GM12872 (cell line): ENCODE data around the gene STK17A.

ENCODE experiments used
- TF ChIP-seq, protein P1 (sequence below): IDR thresholded peaks from 3 replicates; pipeline ENCODE4 v1.5.1; 2011; ENCODE audit warnings: low read depth, mild to moderate bottlenecking, low read length, moderate library complexity; ENCODE audit not compliant: insufficient read depth

The STK17A gene

DNA sequence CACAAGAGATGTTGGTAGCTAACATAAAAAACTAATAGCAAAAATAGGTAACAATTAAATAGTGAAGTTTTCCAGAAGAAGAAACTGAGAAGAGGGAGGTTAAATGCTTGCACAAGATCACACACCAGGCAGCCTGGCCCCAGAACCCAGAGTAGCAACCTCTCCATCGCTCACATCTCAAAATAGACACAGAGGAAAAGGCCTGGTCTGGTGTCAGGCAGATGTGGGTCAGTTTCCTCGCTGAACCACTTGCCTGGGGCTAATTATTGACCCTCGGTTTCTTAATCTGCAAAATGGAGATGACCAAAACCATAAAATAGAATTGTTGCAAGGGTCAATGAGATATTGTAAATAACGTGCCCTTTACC lies 44.5 kb upstream of the STK17A start:
- TF ChIP-seq, protein P1, sequence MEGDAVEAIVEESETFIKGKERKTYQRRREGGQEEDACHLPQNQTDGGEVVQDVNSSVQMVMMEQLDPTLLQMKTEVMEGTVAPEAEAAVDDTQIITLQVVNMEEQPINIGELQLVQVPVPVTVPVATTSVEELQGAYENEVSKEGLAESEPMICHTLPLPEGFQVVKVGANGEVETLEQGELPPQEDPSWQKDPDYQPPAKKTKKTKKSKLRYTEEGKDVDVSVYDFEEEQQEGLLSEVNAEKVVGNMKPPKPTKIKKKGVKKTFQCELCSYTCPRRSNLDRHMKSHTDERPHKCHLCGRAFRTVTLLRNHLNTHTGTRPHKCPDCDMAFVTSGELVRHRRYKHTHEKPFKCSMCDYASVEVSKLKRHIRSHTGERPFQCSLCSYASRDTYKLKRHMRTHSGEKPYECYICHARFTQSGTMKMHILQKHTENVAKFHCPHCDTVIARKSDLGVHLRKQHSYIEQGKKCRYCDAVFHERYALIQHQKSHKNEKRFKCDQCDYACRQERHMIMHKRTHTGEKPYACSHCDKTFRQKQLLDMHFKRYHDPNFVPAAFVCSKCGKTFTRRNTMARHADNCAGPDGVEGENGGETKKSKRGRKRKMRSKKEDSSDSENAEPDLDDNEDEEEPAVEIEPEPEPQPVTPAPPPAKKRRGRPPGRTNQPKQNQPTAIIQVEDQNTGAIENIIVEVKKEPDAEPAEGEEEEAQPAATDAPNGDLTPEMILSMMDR: no peak

DNA sequence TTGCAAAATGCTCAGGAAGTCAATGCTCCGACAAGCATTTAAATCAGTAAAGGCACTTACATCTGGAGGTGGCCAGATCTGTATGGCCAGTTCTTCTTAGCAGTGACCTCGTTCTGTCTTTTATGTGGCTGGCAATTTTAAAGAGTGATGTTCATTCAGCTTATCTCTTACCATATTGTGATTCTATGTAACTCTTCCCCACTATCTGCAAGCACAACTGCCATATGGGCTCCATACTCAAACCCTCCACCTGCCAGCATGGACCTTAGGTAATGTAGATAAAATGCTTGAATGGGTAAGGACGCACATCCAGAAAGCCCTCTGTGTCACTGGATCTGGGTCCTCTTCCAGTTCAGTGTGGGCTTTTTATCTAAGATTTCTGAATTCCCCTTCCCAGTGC lies 42.4 kb upstream of the STK17A start:
- TF ChIP-seq, protein P1: no peak

DNA sequence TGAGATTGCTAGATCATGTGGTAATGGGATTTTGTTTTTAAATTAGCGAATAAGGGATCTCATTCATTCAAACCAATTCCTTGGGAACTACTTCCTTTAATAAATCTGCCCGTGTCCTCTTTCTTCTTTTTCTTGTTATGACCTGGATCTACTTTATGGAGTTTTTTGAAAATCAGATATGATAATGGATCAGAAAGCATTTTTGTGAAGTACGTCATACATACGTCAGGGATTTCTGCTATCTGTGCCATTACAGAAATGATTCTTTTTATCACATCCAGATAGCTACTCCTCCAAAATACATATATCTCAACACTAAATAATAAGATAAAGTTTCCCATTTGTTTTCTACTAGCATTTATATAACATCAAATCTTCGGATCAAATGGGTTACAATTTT lies 40.2 kb upstream of the STK17A start:
- TF ChIP-seq, protein P1: no peak

DNA sequence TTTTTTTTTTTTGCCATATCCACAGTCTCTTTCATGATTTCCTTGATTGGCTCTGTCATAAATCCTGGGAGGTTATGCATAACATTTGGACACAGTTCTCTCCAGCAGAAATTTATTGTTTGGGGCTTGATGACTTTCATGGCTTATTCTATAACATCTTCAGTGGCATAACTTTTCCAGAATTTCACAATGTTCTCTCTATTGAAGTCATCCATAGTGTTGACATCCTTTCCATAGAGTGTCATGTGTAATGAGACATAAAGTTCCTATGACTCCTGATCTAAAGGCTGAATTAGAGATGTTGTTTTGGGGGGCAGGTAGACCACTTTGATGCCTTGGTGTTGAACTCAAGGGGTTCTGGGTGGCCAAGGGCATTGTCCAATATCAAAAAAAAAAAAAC lies 36.7 kb upstream of the STK17A start:
- TF ChIP-seq, protein P1: no peak

DNA sequence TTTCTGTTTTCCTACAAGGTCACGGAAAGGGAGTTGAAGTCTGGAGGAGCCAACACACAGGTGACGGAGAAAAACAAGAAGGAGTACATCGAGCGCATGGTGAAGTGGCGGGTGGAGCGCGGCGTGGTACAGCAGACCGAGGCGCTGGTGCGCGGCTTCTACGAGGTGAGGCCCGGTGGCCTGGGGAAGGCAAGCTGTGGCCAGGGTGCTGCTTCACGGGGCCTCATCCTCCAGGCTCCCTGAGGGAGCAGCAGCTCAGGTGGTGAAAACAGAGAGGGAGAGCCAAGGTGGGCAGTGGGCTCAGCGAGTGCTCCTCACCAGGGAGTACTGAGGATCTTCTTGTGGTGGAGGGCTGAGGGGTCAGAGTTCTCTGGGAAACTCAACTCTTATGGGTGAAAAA lies 32.5 kb upstream of the STK17A start:
- TF ChIP-seq, protein P1: no peak

DNA sequence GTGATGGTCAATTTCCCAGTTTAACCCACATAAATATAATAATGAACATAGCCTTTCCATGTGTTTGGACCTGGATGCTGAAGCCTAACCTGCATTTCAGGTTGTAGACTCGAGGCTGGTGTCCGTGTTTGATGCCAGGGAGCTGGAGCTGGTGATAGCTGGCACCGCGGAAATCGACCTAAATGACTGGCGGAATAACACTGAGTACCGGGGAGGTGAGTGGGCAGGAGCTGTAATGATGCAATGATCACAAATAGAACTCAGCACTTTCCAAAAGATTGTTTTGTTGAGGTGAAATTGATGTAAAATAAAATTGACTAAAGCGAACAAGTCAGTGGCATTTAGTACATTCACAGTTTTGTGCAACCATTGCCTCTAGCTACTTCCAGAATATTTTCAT lies 30.8 kb upstream of the STK17A start:
- TF ChIP-seq, protein P1: no peak

DNA sequence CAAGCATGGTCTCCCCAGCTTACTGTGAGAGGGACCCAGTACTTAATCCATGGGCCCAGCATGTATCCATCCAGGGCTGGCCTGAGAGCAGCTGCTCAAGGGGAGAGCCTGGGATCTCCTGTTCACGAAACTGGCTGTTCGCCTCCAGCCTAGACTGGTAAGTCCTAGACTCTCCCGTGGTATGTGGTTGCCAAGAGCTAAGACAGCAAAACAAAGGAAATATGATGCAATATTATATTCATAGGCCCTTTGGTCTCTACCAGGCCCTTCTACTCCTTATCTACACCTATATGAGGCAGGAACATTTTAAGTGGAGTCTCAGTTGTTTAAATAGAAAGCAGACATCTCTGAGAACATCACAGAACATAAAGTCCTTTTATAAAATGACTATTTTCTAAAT lies 28.9 kb upstream of the STK17A start:
- TF ChIP-seq, protein P1: no peak

DNA sequence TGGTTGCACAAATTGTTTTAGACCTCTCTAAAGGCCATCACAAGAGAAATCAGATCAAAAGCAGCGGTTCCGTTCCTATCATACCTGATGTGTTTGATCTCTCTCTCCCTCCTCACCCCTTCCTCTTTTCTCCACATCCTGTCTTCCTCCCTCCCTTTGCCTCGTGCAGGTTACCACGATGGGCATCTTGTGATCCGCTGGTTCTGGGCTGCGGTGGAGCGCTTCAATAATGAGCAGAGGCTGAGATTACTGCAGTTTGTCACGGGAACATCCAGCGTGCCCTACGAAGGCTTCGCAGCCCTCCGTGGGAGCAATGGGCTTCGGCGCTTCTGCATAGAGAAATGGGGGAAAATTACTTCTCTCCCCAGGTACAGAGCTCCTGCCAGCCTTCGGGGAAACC lies 28.5 kb upstream of the STK17A start:
- TF ChIP-seq, protein P1: no peak
